WTC11 (cell line): ENCODE data around the gene CCL7. TPM values are rescaled to one million over a fixed set of nuclear protein-coding genes. Genes with fewer than 3 reads are reported as not detected.

Source experiments
- ATAC-seq: fragments of 200-7000 bp; cut with Tn5 transposase; 2 replicates; pipeline ENCODE4 v1.10.0; 2021; ENCODE audit warnings: mild to moderate bottlenecking, moderate library complexity
- CTCF ChIA-PET: fragments of 300-600 bp; sonication (Branson Sonifier 250); formaldehyde crosslinking; loops from one replicate; lab custom pipeline; 2021; ENCODE audit warnings: antibody characterized with exemption; lab: Charles Lee
- POLR2A ChIA-PET: fragments of 350-600 bp; sonication (Branson Sonifier 250); formaldehyde crosslinking; loops from one replicate; lab custom pipeline; 2021; ENCODE audit warnings: antibody characterized with exemption; lab: Charles Lee
- DNase-seq: peaks from one replicate; pipeline ENCODE4 v3.0.0; 2021; ENCODE audit warnings: low spot score
- H3K27ac Mint-ChIP-seq: 2 replicates; pipeline ENCODE4 v1.8.0; 2021; ENCODE audit warnings: mixed read lengths
- H3K27me3 Mint-ChIP-seq: 2 replicates; pipeline ENCODE4 v1.8.0; 2021; ENCODE audit warnings: low read depth, mild to moderate bottlenecking, moderate library complexity, mixed read lengths
- H3K36me3 Mint-ChIP-seq: 2 replicates; pipeline ENCODE4 v1.8.0; 2021; ENCODE audit warnings: mixed read lengths
- H3K4me1 Mint-ChIP-seq: 2 replicates; pipeline ENCODE4 v1.8.0; 2022; ENCODE audit warnings: mixed read lengths
- H3K4me3 Mint-ChIP-seq: 2 replicates; pipeline ENCODE4 v1.8.0; 2021; ENCODE audit warnings: mild to moderate bottlenecking, moderate library complexity, mixed read lengths
- H3K9me3 Mint-ChIP-seq: 2 replicates; pipeline ENCODE4 v1.8.0; 2021; ENCODE audit warnings: mixed read lengths
- CBFB ChIP-seq: sonication (generic); formaldehyde crosslinking; IDR thresholded peaks from 2 replicates; pipeline ENCODE4 v1.8.1; 2022; ENCODE audit warnings: mild to moderate bottlenecking, low read depth, missing genetic modification reagents
- CREB1 ChIP-seq: sonication (generic); formaldehyde crosslinking; IDR thresholded peaks from 2 replicates; pipeline ENCODE4 v1.8.0; 2023; ENCODE audit warnings: mild to moderate bottlenecking, missing genetic modification reagents
- CREM ChIP-seq: sonication (generic); formaldehyde crosslinking; IDR thresholded peaks from 2 replicates; pipeline ENCODE4 v1.8.1; 2022; ENCODE audit warnings: mild to moderate bottlenecking, missing genetic modification reagents, moderate library complexity
- ESRRA ChIP-seq: sonication (generic); formaldehyde crosslinking; IDR thresholded peaks from 2 replicates; pipeline ENCODE4 v1.8.1; 2022; ENCODE audit warnings: mild to moderate bottlenecking, missing genetic modification reagents, borderline replicate concordance
- FOXJ3 ChIP-seq: sonication (generic); formaldehyde crosslinking; IDR thresholded peaks from 2 replicates; pipeline ENCODE4 v1.9.0; 2021; ENCODE audit warnings: missing genetic modification reagents, mild to moderate bottlenecking, borderline replicate concordance
- FOXP1 ChIP-seq: sonication (generic); formaldehyde crosslinking; IDR thresholded peaks from 2 replicates; pipeline ENCODE4 v1.8.0; 2022; ENCODE audit warnings: missing genetic modification reagents, mild to moderate bottlenecking, moderate library complexity, borderline replicate concordance
- HMGA2 ChIP-seq: fragments of 250-450 bp; sonication (Bioruptor Pico); IDR thresholded peaks from 2 replicates; pipeline ENCODE4 v1.4.0; 2021; ENCODE audit warnings: mild to moderate bottlenecking, moderate library complexity
- IRF2 ChIP-seq: sonication (generic); formaldehyde crosslinking; IDR thresholded peaks from 2 replicates; pipeline ENCODE4 v1.8.0; 2022; ENCODE audit warnings: low read depth, missing genetic modification reagents, borderline replicate concordance
- NFATC4 ChIP-seq: fragments of 250-450 bp; sonication (Bioruptor Pico); IDR thresholded peaks from 2 replicates; pipeline ENCODE4 v1.9.0; 2021; ENCODE audit warnings: mild to moderate bottlenecking
- ZBTB21 ChIP-seq: sonication (generic); formaldehyde crosslinking; IDR thresholded peaks from 2 replicates; pipeline ENCODE4 v1.8.1; 2023; ENCODE audit warnings: mild to moderate bottlenecking, missing genetic modification reagents, borderline replicate concordance
- ZNF219 ChIP-seq: sonication (generic); formaldehyde crosslinking; IDR thresholded peaks from 2 replicates; pipeline ENCODE4 v1.8.0; 2023; ENCODE audit warnings: missing genetic modification reagents, mild to moderate bottlenecking, borderline replicate concordance
- ZNF317 ChIP-seq: sonication (generic); formaldehyde crosslinking; IDR thresholded peaks from 2 replicates; pipeline ENCODE4 v1.8.1; 2023; ENCODE audit warnings: low read depth, mild to moderate bottlenecking, moderate library complexity, missing genetic modification reagents, borderline replicate concordance
- total RNA-seq: library from RNA; stranded (reverse); gene quantifications from 3 replicates; pipeline ENCODE4 v1.2.3, GENCODE V29; 2021
- TF ChIP-seq, protein P1 (sequence below): sonication (generic); formaldehyde crosslinking; IDR thresholded peaks from 2 replicates; pipeline ENCODE4 v1.8.0; 2022; ENCODE audit warnings: mild to moderate bottlenecking, missing genetic modification reagents
- TF ChIP-seq, protein P2 (sequence below): fragments of 250-450 bp; sonication (Bioruptor Pico); IDR thresholded peaks from 2 replicates; pipeline ENCODE4 v2.1.2; 2022; ENCODE audit warnings: mild to moderate bottlenecking, moderate library complexity
- TF ChIP-seq, protein P3 (sequence below): sonication (generic); formaldehyde crosslinking; IDR thresholded peaks from 2 replicates; pipeline ENCODE4 v1.8.0; 2022; ENCODE audit warnings: mild to moderate bottlenecking, missing genetic modification reagents
- TF ChIP-seq, protein P4 (sequence below): sonication (generic); formaldehyde crosslinking; IDR thresholded peaks from 2 replicates; pipeline ENCODE4 v1.8.0; 2023; ENCODE audit warnings: missing genetic modification reagents, mild to moderate bottlenecking, borderline replicate concordance
- TF ChIP-seq, protein P5 (sequence below): sonication (generic); formaldehyde crosslinking; IDR thresholded peaks from 2 replicates; pipeline ENCODE4 v1.8.1; 2023; ENCODE audit warnings: mild to moderate bottlenecking, moderate library complexity, missing genetic modification reagents

The CCL7 gene
- total RNA-seq, 1 experiment from 2014 or later: not detected

DNA sequence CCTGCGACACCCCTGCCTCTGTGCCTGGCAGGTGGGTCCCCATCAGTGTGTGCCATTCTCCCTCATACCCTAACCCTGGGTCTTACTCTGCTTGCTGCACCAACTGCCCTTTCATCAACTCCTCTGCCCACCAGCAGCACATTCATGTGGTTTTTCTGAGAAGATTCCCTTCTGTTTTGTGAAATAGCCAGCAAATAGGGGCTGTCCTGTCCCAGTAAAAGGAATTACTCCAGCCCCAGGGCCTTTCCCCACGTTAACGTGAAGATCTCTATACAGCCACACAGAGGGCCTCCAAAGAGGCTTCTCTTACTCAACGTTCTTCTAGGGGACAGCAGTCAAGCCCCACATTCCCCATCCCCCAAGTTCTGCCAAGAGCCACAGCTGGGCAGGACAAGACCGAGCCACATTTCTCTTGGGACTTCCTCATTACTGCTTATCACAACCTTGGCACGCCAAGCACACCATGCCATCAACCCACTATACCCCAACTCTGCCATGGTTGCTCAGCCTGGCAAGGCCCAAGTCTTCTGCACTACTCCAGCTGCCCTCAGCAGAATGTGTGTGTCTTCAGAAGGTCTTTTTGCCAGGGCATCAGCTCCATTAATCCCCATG lies 33.6 kb upstream of the CCL7 start:
- TF ChIP-seq ZNF219 (CRISPR knock-in tag) (no peak), FOXP1 (CRISPR knock-in tag) (no peak), CBFB (no peak), CREB1 (CRISPR knock-in tag) (no peak), IRF2 (CRISPR knock-in tag) (no peak), NFATC4 (CRISPR knock-in tag) (no peak), CREM (CRISPR knock-in tag) (no peak), ZBTB21 (CRISPR knock-in tag) (no peak), HMGA2 (CRISPR knock-in tag) (no peak)
- TF ChIP-seq, protein P1, sequence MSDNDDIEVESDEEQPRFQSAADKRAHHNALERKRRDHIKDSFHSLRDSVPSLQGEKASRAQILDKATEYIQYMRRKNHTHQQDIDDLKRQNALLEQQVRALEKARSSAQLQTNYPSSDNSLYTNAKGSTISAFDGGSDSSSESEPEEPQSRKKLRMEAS (CRISPR knock-in tag): no peak
- TF ChIP-seq, protein P2, sequence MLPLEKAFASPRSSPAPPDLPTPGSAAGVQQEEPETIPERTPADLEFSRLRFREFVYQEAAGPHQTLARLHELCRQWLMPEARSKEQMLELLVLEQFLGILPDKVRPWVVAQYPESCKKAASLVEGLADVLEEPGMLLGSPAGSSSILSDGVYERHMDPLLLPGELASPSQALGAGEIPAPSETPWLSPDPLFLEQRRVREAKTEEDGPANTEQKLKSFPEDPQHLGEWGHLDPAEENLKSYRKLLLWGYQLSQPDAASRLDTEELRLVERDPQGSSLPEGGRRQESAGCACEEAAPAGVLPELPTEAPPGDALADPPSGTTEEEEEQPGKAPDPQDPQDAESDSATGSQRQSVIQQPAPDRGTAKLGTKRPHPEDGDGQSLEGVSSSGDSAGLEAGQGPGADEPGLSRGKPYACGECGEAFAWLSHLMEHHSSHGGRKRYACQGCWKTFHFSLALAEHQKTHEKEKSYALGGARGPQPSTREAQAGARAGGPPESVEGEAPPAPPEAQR (CRISPR knock-in tag): no peak
- TF ChIP-seq, protein P3, sequence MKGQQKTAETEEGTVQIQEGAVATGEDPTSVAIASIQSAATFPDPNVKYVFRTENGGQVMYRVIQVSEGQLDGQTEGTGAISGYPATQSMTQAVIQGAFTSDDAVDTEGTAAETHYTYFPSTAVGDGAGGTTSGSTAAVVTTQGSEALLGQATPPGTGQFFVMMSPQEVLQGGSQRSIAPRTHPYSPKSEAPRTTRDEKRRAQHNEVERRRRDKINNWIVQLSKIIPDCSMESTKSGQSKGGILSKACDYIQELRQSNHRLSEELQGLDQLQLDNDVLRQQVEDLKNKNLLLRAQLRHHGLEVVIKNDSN: no peak
- TF ChIP-seq, protein P4, sequence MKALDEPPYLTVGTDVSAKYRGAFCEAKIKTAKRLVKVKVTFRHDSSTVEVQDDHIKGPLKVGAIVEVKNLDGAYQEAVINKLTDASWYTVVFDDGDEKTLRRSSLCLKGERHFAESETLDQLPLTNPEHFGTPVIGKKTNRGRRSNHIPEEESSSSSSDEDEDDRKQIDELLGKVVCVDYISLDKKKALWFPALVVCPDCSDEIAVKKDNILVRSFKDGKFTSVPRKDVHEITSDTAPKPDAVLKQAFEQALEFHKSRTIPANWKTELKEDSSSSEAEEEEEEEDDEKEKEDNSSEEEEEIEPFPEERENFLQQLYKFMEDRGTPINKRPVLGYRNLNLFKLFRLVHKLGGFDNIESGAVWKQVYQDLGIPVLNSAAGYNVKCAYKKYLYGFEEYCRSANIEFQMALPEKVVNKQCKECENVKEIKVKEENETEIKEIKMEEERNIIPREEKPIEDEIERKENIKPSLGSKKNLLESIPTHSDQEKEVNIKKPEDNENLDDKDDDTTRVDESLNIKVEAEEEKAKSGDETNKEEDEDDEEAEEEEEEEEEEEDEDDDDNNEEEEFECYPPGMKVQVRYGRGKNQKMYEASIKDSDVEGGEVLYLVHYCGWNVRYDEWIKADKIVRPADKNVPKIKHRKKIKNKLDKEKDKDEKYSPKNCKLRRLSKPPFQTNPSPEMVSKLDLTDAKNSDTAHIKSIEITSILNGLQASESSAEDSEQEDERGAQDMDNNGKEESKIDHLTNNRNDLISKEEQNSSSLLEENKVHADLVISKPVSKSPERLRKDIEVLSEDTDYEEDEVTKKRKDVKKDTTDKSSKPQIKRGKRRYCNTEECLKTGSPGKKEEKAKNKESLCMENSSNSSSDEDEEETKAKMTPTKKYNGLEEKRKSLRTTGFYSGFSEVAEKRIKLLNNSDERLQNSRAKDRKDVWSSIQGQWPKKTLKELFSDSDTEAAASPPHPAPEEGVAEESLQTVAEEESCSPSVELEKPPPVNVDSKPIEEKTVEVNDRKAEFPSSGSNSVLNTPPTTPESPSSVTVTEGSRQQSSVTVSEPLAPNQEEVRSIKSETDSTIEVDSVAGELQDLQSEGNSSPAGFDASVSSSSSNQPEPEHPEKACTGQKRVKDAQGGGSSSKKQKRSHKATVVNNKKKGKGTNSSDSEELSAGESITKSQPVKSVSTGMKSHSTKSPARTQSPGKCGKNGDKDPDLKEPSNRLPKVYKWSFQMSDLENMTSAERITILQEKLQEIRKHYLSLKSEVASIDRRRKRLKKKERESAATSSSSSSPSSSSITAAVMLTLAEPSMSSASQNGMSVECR: no peak
- DNase-seq (no peak), ATAC-seq (no peak)
- CTCF ChIA-PET: interaction anchor here (1.0 to 2.4 kb wide), 4 partner anchors 36 to 125 kb away, joined by 3 to 20 read pairs (median 3); no protein-coding TSS in a partner anchor
- POLR2A ChIA-PET: interaction anchor here (1.5 kb wide), 1 partner anchor 16 kb away, joined by 4 read pairs; no protein-coding TSS in a partner anchor
- Mint-ChIP-seq H3K4me1 (peaks cover 27% of the 10 kb centered on the region), H3K27me3 (no peaks in the 10 kb centered on the region; the same call in 1 of the 2 replicates), H3K9me3 (peaks cover under 1% of the 10 kb centered on the region; the same call in 1 of the 2 replicates), H3K36me3 (peaks cover under 1% of the 10 kb centered on the region; the same call in 1 of the 2 replicates), H3K4me3 (no peak overlapping the region), H3K27ac (no peak overlapping the region)

DNA sequence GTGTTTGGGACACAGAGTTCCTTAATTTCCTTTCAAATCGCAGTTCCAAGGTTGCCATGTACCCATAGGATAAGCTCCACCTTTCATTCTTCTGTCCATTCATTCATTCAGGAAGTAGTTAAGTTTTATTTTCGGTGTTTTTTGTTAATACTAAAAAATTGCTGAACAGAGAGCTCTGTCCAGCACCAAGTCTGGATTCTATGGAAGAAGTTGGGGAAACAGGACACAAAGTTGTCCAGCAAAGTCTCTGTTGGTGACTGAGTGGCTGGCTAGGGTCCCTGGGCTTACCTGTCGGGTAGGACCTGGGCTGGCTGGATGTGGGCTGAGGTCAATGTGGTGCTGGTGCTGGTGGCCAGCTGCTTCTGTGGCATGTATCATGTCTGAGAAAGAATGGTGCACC lies 32.6 kb upstream of the CCL7 start:
- CTCF ChIA-PET: interaction anchor here (1.3 kb wide), 1 partner anchor 124 kb away, joined by 6 read pairs; no protein-coding TSS in a partner anchor
- TF ChIP-seq ZNF317 (CRISPR knock-in tag): no peak
- TF ChIP-seq FOXJ3 (CRISPR knock-in tag): no peak
- TF ChIP-seq, protein P5, sequence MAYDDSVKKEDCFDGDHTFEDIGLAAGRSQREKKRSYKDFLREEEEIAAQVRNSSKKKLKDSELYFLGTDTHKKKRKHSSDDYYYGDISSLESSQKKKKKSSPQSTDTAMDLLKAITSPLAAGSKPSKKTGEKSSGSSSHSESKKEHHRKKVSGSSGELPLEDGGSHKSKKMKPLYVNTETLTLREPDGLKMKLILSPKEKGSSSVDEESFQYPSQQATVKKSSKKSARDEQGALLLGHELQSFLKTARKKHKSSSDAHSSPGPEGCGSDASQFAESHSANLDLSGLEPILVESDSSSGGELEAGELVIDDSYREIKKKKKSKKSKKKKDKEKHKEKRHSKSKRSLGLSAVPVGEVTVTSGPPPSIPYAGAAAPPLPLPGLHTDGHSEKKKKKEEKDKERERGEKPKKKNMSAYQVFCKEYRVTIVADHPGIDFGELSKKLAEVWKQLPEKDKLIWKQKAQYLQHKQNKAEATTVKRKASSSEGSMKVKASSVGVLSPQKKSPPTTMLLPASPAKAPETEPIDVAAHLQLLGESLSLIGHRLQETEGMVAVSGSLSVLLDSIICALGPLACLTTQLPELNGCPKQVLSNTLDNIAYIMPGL (CRISPR knock-in tag): no peak
- TF ChIP-seq ESRRA (CRISPR knock-in tag): no peak
- no peak overlapping the region for H3K27ac Mint-ChIP-seq
- no peaks in the 10 kb centered on the region for H3K36me3 Mint-ChIP-seq
- no peak for ATAC-seq
- peaks cover 31% of the 10 kb centered on the region for H3K4me1 Mint-ChIP-seq
- no peaks in the 10 kb centered on the region; the same call in 1 of the 2 replicates for H3K27me3 Mint-ChIP-seq
- DNase-seq: no peak
- H3K4me3 Mint-ChIP-seq: no peak overlapping the region
- no peaks in the 10 kb centered on the region for H3K9me3 Mint-ChIP-seq
- POLR2A ChIA-PET: interaction anchor here (1.5 kb wide), 1 partner anchor 15 kb away, joined by 4 read pairs; no protein-coding TSS in a partner anchor
